GM20000 (cell line): ENCODE measurements around the gene CEMP1.
A peak's percentile ranks its signal among the peaks of the same experiment; 100 is the strongest.
"Not testable (repeated sequence)": the region's sequence is repeated elsewhere in the genome, so short reads cannot be mapped to it uniquely, and the experiment has no call there.

Experiments used
- DNase-seq: peaks from one replicate; pipeline ENCODE4 v3.0.0; 2012; ENCODE audit warnings: low spot score
- TF ChIP-seq, protein P1 (sequence below): IDR thresholded peaks from 2 replicates; pipeline ENCODE4 v1.5.1; 2012; ENCODE audit warnings: mild to moderate bottlenecking, control low read depth; ENCODE audit errors: extremely low read depth, missing control alignments

Gene CEMP1

DNA sequence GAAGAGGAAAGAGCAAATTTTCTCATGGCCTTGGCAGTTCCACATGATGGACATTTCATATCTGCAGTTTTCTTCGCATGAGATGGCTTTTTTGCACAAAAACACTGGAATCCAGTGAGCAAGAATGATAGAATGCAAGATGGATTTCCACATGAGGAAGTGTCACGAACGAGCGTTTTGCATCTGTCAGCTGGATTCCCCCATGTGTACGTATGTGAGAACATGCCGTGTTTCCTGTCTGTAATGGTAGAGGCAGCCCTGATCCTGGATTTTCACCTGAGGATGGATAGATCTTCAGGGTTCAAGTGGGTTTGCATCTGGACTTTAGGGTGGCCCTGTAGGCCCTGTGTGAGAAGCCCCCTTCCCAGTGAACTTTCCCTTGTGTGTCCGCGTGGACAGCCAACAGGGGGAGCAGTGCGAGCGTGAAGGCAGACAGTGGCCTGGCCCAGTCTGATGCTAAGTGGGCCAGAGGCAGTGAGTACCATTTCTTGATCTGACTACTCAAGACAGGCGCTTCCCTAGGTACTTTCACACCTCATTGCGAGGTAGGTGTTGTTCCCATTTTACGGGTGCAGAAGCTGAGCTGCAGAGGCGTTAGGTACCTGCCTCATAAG is 8.7 kb upstream of the CEMP1 start:
- not testable (repeated sequence) for DNase-seq
- TF ChIP-seq, protein P1, sequence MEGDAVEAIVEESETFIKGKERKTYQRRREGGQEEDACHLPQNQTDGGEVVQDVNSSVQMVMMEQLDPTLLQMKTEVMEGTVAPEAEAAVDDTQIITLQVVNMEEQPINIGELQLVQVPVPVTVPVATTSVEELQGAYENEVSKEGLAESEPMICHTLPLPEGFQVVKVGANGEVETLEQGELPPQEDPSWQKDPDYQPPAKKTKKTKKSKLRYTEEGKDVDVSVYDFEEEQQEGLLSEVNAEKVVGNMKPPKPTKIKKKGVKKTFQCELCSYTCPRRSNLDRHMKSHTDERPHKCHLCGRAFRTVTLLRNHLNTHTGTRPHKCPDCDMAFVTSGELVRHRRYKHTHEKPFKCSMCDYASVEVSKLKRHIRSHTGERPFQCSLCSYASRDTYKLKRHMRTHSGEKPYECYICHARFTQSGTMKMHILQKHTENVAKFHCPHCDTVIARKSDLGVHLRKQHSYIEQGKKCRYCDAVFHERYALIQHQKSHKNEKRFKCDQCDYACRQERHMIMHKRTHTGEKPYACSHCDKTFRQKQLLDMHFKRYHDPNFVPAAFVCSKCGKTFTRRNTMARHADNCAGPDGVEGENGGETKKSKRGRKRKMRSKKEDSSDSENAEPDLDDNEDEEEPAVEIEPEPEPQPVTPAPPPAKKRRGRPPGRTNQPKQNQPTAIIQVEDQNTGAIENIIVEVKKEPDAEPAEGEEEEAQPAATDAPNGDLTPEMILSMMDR, result peak; percentile 43

DNA sequence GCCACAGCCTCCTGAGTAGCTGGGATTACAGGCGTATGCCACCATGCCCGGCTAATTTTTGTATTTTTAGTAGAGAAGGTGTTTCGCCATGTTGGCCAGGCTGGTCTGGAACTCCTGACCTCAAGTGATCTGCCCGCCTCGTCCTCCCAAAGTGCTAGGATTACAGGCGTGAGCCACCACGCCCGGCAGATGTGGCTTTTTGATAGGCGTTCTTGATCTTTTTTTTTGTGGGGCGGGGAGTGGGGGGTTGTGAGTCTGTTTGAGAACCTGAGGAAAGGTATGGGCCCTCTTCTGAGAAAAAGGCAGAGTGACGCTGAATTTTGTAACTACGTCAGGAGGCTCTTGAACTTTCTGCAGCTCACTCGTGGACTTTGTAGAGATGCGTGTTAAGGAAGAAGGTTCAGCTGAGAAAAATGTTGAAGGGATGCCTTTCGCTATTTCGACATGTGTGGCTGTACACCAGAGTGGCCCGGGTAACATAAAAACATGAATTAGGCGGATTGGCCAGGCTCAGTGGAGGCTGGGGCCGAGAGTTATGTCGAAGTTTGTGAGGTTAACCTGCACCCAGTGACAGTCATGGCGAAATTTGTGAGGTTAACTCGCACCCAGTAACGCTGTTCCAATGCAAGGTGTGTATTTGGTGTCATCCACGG is 8.1 kb upstream of the CEMP1 start:
- DNase-seq, result not testable (repeated sequence)

DNA sequence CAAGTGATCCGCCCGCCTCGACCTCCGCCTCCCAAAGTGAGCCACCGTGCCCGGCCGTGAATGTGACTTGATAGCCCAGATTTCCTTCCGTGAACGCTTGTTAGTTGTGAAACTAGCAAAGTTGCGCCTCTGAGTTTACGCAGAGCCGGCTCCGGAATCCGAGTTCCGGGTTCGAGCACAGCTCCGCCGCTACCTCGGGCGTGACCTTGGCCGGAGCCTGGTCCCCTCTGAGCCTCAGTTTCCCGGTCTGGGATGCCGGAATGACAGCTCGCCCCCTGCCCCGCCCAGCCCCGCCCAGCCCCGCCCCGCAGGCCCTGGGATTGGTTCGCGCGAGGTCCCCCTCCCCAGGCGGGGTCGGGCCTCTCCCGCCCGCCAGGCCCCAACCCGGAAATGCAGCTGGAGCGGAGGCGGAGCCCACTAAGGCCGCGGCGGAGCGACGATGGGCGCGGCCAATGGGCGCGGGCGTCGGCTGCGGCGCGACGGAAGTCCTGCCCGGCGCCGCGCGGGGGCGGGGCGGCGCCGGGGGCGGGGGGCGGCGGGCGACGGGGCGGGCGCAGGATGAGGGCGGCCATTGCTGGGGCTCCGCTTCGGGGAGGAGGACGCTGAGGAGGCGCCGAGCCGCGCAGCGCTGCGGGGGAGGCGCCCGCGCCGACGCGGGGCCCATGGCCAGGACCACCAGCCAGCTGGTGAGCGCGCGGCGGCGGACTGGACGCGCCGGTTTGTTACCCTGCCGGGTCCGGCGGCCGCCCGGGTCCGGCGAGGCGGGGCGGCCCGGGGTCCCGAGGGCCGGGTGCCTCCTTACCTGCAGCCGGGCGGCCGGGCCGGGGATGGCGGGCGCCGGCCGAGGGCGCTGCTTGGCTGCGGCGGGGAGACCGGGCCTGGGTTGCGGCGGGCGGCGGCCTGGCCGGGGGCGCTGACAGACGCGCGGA is 6.5 kb upstream of the CEMP1 start, which contains the start of gene PDPK1:
TSS of gene PDPK1 (plus strand) at position 571 of the 929 bp plus-strand sequence. CDS start at position 663, 92 bp downstream.
- DNase-seq, result peak; percentile 98
- TF ChIP-seq, protein P1, result no peak

DNA sequence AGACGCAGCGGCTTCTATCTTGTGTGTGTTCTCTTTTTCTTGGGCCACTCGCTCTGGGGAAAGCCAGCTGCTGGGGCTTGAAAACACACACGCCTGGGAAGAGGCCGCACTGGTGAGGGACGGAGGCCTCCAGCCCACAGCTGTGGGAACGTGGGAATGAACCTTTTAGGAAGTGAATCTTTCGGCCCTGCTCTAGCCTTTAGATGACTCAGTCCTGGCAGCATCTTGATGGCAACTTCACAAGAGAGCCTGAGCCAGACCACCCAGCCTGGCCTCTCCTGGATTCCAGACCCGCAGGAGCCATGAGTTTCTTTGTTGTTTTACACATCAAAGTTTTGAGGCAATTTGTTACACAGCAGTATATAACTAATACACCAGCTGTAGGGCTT is 4.4 kb upstream of the CEMP1 start:
- DNase-seq, result no peak

DNA sequence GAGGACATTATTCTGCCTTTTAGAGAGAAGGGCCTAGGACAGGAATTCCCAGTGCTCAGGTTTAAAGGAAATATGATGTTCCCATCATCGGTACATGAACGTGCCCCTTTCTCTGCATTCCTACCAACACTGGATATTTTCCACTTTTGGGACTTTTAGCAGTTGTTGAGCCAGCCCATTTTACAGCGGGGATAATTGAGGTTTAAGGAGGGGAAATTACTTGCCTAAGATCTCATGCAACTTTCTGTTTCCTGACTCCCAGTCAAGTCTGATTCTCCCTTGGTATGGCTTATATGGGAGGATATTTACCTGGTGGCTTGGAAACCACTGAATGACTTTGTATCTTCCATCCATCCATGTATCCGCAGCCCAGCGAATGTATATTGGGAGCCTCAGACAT is 3.1 kb upstream of the CEMP1 start:
- not testable (repeated sequence) for DNase-seq

More for the DNA sequence above, 4.4 kb upstream of the CEMP1 start:
- TF ChIP-seq, protein P1, result no peak

DNA sequence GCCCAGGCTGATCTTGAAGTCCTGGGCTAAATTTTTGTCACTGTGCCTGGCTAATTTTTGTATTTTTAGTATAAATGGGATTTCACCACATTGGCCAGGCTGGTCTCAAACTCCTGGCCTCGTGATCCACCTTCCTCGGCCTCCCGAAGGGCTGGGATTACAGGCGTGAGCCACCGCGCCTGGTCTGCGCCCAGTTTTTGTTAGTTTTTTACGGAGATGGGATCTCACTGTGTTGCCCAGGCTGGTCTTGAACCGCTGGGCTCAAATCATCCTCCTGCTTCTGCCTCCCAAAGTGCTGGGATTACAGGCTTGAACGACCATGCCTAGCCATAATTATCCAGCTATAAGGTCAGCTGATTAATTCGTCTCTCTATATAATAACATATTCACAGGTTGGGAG is 2.7 kb upstream of the CEMP1 start:
- TF ChIP-seq, protein P1, result no peak
- DNase-seq, result no peak

DNA sequence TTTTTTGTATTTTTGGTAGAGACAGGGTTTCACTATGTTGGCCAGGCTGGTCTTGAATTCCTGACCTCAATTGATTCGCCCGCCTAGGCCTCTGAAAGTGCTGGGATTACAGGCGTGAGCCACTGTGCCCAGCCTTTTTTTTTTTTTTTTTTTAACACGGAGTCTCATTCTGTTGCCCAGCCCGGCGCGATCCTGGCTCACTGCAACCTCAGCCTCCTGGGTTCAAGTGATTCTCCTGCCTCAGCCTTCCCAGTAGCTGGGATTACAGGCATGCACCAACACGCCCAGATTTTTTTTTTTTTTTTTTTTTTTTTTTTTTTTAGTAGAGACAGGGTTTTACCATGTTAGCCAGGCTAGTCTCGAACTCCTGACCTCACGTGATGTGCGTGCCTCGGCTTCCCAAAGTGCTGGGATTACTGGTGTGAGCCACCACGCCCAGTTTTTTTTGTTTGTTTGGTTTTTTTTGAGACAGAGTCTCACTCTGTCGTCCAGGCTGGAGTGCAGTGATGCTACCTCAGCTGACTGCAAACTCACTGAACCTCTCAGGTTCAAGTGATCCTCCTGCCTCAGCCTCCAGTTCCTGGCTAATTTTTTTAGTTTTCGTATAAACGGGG is 2.0 kb upstream of the CEMP1 start:
- DNase-seq, result not testable (repeated sequence)

DNA sequence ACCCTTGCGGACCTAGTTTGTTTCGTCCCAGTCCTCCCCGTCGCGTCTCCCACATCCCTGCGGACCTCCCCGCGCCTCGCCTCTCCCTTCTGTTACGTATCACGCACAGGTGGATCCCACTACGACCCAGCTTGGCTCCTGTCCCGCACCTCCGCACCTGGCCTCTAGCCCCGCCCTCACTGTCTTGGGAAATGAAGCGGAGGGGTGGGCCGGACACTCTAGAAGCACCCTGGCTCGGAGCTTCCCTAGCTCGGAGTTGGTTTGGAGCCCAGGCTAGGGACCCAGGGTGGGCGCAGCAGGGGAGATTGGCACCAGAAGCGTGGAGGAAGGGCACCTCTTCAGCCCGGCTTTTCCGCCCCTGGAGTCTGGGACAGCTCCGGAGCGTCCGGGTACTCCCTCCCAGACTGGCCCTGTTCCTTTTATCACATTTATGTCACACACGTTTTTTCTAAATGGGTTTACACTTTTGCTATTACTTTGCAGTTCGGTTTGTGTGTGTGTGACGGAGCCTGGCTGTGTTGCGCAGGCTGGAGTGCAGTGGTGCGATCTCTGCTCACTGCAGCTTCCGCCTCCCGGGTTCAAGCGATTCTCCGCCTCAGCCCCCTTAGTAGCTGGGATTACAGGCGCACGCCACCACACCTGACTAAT is 1.4 kb upstream of the CEMP1 start:
- TF ChIP-seq, protein P1, result no peak
- DNase-seq, result peak; percentile 72
